ENCODE data around the gene RANBP9.

- TF ChIP-seq, protein P1, sequence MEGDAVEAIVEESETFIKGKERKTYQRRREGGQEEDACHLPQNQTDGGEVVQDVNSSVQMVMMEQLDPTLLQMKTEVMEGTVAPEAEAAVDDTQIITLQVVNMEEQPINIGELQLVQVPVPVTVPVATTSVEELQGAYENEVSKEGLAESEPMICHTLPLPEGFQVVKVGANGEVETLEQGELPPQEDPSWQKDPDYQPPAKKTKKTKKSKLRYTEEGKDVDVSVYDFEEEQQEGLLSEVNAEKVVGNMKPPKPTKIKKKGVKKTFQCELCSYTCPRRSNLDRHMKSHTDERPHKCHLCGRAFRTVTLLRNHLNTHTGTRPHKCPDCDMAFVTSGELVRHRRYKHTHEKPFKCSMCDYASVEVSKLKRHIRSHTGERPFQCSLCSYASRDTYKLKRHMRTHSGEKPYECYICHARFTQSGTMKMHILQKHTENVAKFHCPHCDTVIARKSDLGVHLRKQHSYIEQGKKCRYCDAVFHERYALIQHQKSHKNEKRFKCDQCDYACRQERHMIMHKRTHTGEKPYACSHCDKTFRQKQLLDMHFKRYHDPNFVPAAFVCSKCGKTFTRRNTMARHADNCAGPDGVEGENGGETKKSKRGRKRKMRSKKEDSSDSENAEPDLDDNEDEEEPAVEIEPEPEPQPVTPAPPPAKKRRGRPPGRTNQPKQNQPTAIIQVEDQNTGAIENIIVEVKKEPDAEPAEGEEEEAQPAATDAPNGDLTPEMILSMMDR (conservative IDR thresholded peaks at IDR 0.05), result no peak
- TF ChIP-seq EZH2 (IDR thresholded peaks at IDR 0.05; ENCODE audit: low read depth), result no peak
These were observed 55.9 kb downstream of the RANBP9 start for GRCh38 chr6:13655700-13656099.
